ENCODE data around the gene THEMIS. TPM values are rescaled to one million over a fixed set of nuclear protein-coding genes. Genes with fewer than 3 reads are reported as not detected.

Gene THEMIS
- total RNA-seq, 4 donors from 2014 or later = 1.6 TPM; not detected in 3

GRCh38 chr6:127832381-127832780, 68.5 kb downstream of the THEMIS start:
- no peak for TF ChIP-seq EP300 (IDR thresholded peaks at IDR 0.05)
- TF ChIP-seq CTCF (IDR thresholded peaks at IDR 0.05) = no peak
- TF ChIP-seq POLR2A (IDR thresholded peaks at IDR 0.05) = no peak
- no peak for TF ChIP-seq POLR2AphosphoS5 (IDR thresholded peaks at IDR 0.05)
- Histone ChIP-seq H3K27me3 (no peaks in the 10 kb centered on the region), H3K4me3 (no peak overlapping the region), H3K27ac (no peak overlapping the region), H3K9me3 (no peaks in the 10 kb centered on the region), H3K36me3 (no peaks in the 10 kb centered on the region), H3K4me1 (no peaks in the 10 kb centered on the region)
- 5% methylated on average over 1 of the region's 1 CpG for WGBS
- no peak for DNase-seq (ENCODE audit: low spot score in 2 of 2)

GRCh38 chr6:127824061-127824460, 76.8 kb downstream of the THEMIS start:
- 67% methylated on average over 3 of the region's 3 CpGs for WGBS
- Histone ChIP-seq H3K4me3 (no peak overlapping the region), H3K4me1 (no peaks in the 10 kb centered on the region), H3K36me3 (no peaks in the 10 kb centered on the region), H3K27me3 (no peaks in the 10 kb centered on the region), H3K9me3 (no peaks in the 10 kb centered on the region), H3K27ac (no peak overlapping the region)
- no peak for DNase-seq (ENCODE audit: low spot score in 2 of 2)
- TF ChIP-seq POLR2A (IDR thresholded peaks at IDR 0.05) (no peak), CTCF (IDR thresholded peaks at IDR 0.05) (no peak), EP300 (IDR thresholded peaks at IDR 0.05) (no peak), POLR2AphosphoS5 (IDR thresholded peaks at IDR 0.05) (no peak)

DNA sequence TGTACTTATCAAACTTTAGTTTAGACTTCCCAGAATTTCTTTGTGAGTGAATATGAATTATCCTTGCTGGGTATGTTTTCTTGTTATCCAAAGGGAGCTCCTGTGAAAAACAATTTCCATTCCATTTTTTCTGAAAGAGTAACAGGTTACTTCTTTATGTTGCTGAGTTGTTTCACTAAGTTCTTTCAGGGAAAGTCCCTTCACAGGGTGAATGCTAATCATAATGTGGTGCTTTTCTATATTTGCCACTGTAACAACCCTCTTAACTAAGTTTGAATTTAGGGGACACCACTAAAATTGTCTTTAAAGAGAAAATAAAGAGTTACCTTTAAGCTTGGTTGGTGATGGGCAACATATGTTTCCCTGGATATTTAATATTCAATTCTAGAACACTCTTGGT, 79.4 kb downstream of the THEMIS start:
- no peaks in the 10 kb centered on the region for H3K4me1 ChIP-seq
- no peak for DNase-seq (ENCODE audit: low spot score in 2 of 2)
- no peak overlapping the region for H3K27ac ChIP-seq
- no peaks in the 10 kb centered on the region for H3K27me3 ChIP-seq
- H3K9me3 ChIP-seq = no peaks in the 10 kb centered on the region
- H3K36me3 ChIP-seq = no peaks in the 10 kb centered on the region
- H3K4me3 ChIP-seq = no peak overlapping the region
- TF ChIP-seq CTCF (IDR thresholded peaks at IDR 0.05) = no peak
- TF ChIP-seq EP300 (IDR thresholded peaks at IDR 0.05) = no peak
- no peak for TF ChIP-seq POLR2A (IDR thresholded peaks at IDR 0.05)
- no peak for TF ChIP-seq POLR2AphosphoS5 (IDR thresholded peaks at IDR 0.05)

- no peak for TF ChIP-seq EP300 (IDR thresholded peaks at IDR 0.05)
- TF ChIP-seq POLR2AphosphoS5 (IDR thresholded peaks at IDR 0.05) = no peak
- TF ChIP-seq POLR2A (IDR thresholded peaks at IDR 0.05) = no peak
- no peak for TF ChIP-seq CTCF (IDR thresholded peaks at IDR 0.05)
- WGBS = 11% methylated on average over 2 of the region's 2 CpGs
- no peak for DNase-seq (ENCODE audit: low spot score in 2 of 2)
- no peaks in the 10 kb centered on the region for H3K36me3 ChIP-seq
- no peak overlapping the region for H3K4me3 ChIP-seq
- H3K27ac ChIP-seq = no peak overlapping the region
- no peaks in the 10 kb centered on the region for H3K27me3 ChIP-seq
- H3K9me3 ChIP-seq = no peaks in the 10 kb centered on the region
- H3K4me1 ChIP-seq = no peaks in the 10 kb centered on the region
Observed at GRCh38 chr6:127818149-127818548, 82.7 kb downstream of the THEMIS start.

GRCh38 chr6:127816643-127817042, 84.2 kb downstream of the THEMIS start:
- no peak for DNase-seq (ENCODE audit: low spot score in 2 of 2)
- H3K36me3 ChIP-seq = no peaks in the 10 kb centered on the region
- H3K27ac ChIP-seq = no peak overlapping the region
- no peak overlapping the region for H3K4me3 ChIP-seq
- no peaks in the 10 kb centered on the region for H3K9me3 ChIP-seq
- TF ChIP-seq POLR2AphosphoS5 (IDR thresholded peaks at IDR 0.05) = no peak
- no peak for TF ChIP-seq EP300 (IDR thresholded peaks at IDR 0.05)
- TF ChIP-seq POLR2A (IDR thresholded peaks at IDR 0.05) = no peak
- TF ChIP-seq CTCF (IDR thresholded peaks at IDR 0.05) = no peak
- no peaks in the 10 kb centered on the region for H3K27me3 ChIP-seq
- no peaks in the 10 kb centered on the region for H3K4me1 ChIP-seq
- WGBS = 69% methylated on average over 4 of the region's 4 CpGs

Measured in suprapubic skin (tissue), 4 donors.